HG03097 (cell line): ENCODE data around the gene ATAD1.
"Not testable (repeated sequence)": the region's sequence is repeated elsewhere in the genome, so short reads cannot be mapped to it uniquely, and the experiment has no call there.

Source experiments
- ATAC-seq: cut with Tn5 transposase; IDR thresholded peaks from one replicate; pipeline ENCODE4 v1.9.1; 2021; ENCODE audit not compliant: unreplicated experiment, low FRiP score

Gene ATAD1

GRCh38 chr10:87846711-87847110, 28.7 kb upstream of the ATAD1 start:
- not testable (repeated sequence) for ATAC-seq

- no peak for ATAC-seq
Observed at GRCh38 chr10:87846023-87846422, 28.0 kb upstream of the ATAD1 start.

GRCh38 chr10:87845624-87845998, 27.6 kb upstream of the ATAD1 start:
- ATAC-seq = no peak

- ATAC-seq = no peak
Observed at GRCh38 chr10:87844837-87845623, 27.0 kb upstream of the ATAD1 start.

GRCh38 chr10:87843714-87844113, 25.7 kb upstream of the ATAD1 start:
- ATAC-seq = no peak

GRCh38 chr10:87842776-87843497, 24.9 kb upstream of the ATAD1 start:
- no peak for ATAC-seq

- ATAC-seq = no peak
Observed at GRCh38 chr10:87842220-87842641, 24.2 kb upstream of the ATAD1 start.

GRCh38 chr10:87841186-87841585, 23.2 kb upstream of the ATAD1 start:
- no peak for ATAC-seq

- ATAC-seq = no peak
Observed at GRCh38 chr10:87838650-87839049, 20.6 kb upstream of the ATAD1 start.

GRCh38 chr10:87837445-87837844, 19.4 kb upstream of the ATAD1 start:
- no peak for ATAC-seq

GRCh38 chr10:87836098-87836497, 18.1 kb upstream of the ATAD1 start:
- no peak for ATAC-seq

GRCh38 chr10:87829986-87830729, 12.1 kb upstream of the ATAD1 start:
- ATAC-seq = no peak

GRCh38 chr10:87829051-87829450, 11.0 kb upstream of the ATAD1 start:
- ATAC-seq = not testable (repeated sequence)

GRCh38 chr10:87827681-87828080, 9.7 kb upstream of the ATAD1 start:
- ATAC-seq = no peak

- ATAC-seq = no peak
Observed at GRCh38 chr10:87826653-87827052, 8.6 kb upstream of the ATAD1 start.

- ATAC-seq = no peak
Observed at GRCh38 chr10:87819289-87819585, 1.2 kb upstream of the ATAD1 start.

- ATAC-seq = peak; percentile 46
Observed at GRCh38 chr10:87818505-87819288, 671 bp upstream of the ATAD1 start.

- no peak for ATAC-seq
Observed at GRCh38 chr10:87816898-87817608, 973 bp downstream of the ATAD1 start.

- ATAC-seq = no peak
Observed at GRCh38 chr10:87816163-87816897, 1.7 kb downstream of the ATAD1 start.
